SW 1271 (cell line): ENCODE results near the gene TIGD3.

Source experiments
- DNase-seq, 2 experiments: peaks; one replicate each; lab custom pipeline; 2025; lab: John Stamatoyannopoulos, UW

The TIGD3 gene

DNA sequence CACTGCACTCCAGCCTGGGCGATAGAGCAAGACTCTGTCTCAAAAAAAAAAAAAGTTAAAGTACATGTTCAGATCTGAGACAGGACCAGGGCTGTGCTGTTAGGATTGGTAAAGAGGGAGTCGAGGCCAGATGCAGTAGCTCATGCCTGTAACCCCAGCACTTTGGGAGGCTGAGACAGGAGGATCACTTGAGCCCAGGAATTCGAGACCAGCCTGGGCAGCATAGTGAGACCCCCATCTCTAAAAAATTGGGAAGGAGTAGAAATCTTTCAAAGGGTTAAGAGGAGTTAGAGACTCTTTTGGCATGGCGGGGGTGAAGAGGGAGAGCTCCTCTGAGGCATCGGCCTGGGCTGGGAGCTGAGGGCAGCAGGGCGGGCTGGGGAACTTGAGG is 16.1 kb downstream of the TIGD3 start:
- DNase-seq = no peak

DNA sequence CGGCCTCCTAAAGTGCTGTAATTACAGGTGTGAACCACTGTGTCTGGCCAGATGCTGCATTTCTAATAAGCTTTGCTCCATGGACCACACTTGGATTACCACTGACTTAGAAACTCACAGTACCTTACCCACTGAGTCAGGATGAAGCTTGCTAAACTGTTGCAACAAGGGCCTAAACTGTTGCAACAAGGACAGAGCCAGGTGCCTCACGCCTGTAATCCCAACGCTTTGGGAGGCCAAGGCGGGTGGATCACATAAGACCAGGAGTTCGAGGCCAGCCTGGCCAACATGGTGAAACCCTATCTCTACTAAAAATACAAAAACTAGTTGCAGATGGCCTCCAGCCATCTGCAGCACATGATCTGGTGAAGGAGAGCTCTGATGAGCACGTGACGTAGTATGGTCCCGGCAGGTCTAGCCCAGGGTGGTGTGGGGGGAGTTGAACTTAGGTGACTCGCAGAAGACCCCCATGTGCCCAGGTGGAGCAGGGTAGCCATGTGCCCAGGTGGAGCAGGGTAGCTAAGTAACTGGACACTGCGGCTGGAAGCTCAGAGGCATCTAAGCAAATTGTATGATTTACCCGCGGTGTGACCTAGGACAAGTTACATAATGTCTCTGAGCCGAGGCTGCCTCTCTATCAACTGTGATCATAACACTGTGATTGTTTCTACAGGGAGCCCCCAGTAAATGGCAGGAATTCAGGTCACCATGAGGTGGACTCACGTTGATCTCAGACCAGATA is 19.5 kb downstream of the TIGD3 start:
- no peak for DNase-seq

DNA sequence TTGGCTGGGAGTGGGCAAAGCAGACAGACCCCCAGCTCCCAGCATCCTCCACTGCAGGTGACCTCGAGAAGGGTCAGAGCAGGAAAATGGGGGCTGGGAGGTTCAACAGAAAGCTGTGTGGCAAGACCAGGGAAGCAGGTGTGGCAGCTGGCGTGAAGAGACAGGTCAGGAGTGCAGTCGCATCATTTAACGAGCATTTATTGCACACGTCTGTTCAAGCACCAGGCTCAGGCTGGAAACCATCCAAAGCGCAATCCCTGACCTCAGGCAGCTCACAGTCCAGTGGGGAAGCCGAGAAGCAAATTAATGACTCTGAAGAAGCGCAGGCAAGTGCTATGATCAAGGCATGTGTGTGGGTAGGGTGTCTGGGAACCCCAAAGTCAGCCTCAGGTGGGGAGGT is 20.5 kb downstream of the TIGD3 start:
- no peak for DNase-seq

DNA sequence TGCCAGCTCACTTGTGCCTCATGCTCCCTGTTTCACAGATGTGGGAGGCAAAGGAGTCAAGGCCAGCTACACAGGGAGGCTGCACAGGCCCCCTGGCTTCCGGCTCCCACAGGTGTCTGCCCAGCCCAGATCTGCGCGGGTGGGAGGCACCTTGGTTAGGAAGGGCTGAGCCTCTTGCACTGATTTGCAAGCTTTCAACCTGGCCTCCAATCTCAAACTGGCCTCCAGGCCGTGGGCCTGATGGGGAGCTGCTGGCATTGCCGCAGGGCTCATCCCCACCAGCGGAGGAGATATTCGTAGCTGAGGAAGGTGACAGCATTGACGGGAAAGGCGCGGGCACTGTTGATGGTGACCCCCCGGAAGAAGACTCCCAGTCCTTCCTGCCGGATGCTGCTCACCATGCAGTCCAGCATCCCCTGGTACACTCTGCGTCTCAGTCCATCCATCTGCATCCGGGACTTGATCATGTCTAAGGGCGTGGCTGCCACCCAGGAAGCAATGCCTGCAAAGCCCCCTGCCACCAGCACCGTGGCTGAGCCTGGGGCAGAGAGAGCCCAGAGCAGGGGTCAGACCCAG is 21.7 kb downstream of the TIGD3 start:
- DNase-seq = no peak

DNA sequence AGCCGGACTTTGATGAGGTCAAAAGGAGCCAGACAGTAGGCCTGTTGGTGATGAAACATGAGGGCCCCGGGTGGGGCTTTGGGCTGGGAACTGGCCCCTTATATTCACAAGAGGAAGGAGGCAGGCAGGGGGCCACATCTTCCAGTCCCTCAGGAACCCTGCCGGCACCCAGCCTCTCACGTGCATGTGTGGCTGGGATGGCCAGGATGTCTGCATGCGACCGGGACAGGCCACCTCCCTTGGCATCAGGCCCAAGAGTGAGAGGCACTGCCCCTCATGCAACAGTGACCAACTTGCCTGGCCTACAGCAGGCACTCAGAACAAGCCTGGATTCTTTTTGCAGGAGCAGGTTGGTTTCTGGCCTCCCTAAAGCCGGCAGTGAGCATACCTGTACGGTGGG is 22.5 kb downstream of the TIGD3 start:
- no peak for DNase-seq

DNA sequence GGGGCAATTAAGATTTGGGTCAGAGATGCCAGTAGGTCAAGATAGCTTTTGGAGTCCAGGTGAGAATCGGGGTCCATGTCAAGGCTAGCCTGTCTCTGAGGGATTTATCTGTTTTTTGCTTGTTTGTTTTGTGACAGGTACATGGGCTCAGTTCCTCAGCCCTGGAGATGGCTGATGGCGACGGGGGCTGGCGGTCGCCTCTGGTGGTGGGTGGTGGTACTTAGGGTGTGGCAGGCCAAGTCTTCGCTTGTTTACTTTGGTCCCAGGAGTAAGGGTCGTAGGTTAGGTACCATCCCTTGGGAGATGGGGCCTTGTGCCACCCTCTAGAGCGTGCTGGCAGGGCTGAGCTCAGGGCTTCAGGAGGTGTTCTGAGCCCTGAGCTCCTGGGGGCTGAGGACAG is 23.2 kb downstream of the TIGD3 start:
- DNase-seq = no peak

DNA sequence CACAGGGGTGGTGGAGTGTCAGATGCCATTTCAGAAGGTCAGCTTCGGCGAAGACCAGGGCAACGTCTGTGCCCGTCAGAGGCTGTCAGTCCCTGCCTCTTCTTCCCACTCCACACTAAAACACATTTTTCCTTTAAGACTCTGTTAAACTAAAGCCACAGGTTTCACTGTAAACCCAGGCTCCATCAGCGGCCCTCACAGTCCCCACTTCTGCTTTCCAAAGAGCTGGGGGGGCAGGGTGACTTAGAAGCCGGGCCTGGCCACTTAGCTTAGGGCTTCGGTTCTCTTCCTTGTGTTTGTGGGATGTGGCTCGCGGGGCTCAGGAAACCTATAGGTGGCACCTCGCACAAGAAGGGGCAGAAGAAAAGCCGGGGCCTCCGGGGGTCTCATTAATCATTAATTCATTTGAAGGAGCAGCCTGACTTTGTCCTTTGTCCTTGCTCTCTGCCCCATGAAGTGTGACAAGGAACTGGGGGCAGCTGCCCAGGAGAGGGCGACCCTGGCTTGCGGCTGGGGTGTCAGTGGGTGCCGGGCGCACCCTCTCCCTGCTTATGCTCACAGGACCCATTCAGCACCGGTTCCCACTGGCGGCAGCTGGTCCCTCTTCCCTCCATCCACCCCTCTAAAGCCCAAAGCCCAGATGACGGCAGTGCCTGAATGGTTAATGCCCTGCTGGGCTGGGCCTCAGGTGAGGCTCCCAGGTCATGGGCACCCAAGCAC is 23.8 kb downstream of the TIGD3 start:
- no peak for DNase-seq

DNA sequence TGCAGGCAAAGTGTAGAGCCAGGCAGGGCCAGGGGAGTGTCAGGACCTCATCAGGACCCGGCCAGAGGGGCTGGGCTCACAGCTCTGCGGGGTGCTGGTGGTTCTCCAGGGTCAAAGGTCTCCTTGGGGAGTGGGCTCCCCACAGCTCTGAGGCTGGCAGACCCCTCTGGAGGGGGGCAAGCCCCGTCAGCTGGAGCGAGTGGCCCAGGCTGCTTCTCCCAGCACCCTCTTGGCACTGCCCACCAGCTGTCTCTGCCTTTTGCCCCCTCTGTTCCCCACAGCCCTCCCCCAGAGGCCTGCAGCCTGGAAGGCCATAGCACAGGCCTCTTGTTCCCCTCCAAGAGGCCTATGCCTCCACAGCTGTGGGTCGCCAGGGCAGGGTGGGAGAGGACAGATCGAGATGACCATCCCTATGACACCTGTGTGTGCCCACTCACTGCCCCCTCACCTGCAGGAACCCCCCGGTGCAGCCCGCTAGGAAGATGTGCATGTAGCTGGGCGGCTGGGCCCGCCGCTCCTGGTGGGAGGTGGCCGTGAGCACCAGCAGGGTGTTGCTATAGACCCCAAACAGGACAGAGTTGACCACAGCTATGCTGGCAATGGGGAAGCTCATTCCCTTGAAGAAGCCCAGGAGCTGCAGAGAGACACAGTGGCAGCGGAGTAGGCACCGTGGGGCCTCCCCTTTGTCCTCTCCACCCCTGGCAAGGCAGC is 24.5 kb downstream of the TIGD3 start:
- DNase-seq = no peak

DNA sequence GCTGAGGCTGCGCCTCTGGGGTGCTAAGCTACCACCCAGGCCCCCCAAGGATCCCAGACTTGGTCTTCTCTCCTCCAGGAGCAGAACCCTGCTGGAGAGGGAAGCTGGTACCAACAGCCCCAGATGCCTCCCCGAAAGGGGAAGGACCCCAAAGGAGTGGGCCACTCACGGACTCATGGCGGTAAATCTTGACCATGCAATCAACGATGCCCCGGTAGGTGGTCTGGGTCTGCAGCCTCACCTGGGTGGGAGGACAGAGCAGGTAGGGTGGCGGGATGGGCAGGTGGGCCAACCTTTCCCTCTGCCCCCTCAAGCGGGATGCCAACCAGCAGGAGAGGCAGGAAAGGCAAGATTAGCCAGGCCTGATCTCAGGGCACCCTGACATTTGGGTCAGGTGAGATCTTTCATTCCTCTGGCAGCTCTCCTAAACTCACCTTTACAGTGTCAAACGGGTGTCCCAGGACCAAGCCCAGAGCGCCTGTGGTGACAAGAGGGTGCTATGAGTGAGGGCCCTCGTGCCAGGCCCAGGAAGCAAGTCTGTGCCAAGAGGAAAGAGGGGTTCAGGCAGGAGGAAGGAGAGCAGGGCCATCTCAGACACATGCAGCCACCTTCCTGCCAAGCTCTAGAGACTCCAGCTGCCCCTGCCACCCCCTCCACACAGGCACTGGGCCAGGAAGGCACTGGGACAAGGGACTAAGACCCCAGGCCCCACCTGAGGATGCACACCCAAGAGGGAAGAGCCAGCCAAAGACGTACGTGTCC is 25.3 kb downstream of the TIGD3 start:
- no peak for DNase-seq

DNA sequence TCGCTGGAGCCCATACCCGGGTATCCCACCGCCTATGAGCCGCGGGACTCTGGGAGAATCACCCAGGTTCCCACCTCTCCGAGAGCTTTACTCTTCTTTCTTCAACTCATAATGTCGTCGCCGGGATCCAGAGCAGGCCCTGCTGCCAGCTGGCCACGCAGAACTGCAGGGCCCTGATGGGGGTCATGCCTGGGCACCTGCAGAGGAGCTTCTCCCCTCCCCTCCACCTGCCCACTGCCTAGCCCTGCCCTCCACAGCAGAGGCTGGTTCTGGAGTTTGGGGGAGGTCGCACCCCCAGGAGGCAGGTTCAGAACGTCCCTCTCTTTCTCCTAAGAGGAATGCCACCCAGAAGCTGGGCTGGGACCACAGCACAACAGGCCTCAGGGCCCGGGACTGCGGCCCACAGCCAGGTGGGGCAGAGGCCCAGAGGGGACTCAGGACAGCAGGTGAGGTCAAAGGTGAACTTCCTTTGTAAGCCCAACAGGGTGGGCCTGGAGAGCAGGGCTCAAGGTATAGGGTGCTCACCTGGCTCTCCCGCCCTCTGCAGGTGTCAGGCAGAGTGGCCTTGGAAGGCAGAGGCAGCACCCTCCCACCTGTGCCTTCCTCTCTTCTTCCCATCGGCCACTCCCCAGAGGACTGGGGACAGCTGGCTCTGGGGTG is 26.0 kb downstream of the TIGD3 start:
- DNase-seq = no peak

DNA sequence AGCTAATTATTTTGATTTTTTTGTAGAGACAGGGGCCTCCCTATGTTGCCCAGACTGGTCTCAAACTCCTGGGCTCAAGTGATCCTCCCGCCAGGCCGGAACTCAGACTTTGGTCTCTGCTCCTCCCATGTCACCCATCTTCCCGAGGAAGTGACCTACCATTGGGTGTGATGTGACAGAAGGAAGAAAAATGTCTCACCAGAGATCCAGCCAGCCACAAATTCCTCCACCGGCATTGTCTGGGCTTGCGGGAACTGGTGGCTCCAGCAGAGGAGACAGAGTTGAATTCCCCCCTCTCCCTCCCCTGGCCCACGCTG is 27.1 kb downstream of the TIGD3 start:
- peak; percentile 30 to 88 for DNase-seq

DNA sequence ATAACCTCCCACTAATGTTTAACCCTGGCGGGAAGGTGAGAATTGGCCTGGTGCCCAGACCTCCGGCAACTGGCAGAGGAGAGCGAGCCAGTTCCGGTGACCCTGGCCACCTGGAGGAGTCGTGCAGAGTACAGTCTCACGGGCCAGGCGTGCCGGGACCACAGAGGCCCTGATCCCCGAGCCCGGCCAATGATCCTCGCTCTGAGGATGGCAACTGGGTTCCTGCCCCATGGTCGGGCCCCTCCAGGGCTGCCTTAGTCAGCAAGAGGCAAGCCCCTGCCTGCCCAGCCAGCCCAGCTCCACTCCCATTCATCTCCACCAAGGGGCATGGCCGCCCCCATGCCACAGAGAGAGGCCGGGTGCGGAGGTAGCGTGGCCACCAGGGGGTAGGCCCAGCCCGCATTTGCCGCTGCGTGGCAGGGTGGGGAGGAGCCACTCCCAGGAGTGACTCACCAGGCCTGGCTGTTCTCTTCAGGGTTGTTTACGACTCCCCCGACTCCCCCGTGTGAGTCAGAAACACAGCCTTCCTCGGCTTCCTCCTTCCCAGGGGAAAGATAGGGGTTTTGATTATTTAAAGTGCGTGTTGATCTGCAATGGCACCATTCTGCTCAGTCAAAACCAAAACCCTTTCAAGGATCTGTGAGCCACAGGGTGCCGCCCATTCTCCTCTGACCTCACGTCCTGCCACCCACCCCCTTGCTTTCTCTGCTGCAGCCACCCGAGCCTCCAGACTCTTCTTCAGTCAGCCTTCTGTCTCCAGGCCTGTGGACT is 27.7 kb downstream of the TIGD3 start, which contains the start of gene SLC25A45:
TSS of gene SLC25A45 (minus strand) at position 614 of the 771 bp plus-strand sequence. CDS start 695 bp downstream, outside the sequence.
- DNase-seq = peak; percentile 93 to 98

DNA sequence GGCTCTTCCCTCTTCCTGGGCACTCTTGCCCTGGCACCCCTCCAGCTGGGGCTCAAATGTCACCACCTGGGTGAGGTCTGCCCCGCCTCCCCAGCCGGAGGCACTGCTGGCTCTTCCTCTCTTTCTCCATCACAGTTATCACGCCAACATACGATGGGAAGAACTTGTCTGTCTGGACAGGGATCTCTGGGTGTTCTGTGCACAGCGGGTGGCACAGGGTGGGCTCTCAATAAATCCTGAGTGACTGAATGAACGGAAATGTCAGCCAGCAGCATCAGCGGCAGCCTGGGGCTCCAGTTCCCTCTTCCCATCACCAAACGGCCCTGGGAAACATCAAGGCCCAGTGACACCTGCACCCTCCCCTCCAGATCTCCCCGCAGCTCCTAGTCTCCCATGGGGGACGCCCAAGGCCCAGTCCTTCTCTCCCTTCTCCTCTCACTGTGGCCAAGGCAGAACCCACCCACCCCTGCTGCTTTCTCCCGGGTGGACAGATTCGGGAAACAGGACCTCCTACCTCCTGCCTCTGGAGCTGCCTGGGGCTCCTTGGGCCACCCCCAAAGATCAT is 28.3 kb downstream of the TIGD3 start:
- no peak for DNase-seq

DNA sequence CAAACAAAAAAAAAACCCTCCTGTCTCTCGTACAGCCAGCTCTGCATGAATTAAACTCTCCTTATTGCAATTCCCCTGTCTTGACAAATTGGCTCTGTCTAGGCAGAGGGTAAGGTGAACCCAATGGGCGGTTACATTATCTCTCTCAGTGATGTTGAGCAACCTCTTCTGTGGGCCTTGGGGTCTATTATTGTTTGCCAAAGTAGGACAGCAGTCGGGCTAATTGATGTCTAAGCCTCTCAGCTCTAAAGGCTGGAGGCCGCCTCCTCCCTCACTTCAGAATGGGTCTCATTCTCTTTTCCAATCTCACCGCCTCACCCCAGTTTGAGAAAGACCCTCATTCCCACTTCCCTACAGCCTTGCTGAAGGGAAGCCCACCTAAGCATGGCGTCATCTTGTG is 29.2 kb downstream of the TIGD3 start:
- no peak for DNase-seq

DNA sequence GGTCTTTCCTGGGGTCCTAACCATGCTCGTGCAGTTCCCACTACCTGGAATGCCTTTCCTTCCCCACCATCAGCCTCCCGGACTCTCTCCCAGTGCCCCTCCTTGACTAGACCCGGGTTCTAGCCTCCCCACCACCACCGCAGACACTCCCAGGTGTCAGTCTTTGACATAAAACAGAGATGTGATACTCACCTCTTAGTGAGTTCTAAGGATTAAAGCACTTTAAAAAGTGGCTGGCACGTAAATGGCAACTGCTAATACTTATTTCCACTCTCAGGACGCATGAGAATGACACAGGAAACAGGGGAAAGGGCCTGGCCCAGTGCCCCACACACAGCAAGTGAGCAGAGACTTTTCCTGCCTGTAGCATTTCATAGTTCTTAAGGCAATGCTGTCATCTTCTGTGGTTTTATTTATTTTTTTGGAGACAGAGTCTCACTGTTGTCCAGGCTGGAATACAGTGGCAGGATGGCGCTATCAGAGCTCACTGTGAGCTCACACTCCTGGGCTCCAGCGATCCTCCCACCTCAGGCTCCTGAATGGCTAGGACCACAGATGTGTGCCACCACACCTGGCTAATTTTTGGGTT is 29.8 kb downstream of the TIGD3 start:
- no peak for DNase-seq

DNA sequence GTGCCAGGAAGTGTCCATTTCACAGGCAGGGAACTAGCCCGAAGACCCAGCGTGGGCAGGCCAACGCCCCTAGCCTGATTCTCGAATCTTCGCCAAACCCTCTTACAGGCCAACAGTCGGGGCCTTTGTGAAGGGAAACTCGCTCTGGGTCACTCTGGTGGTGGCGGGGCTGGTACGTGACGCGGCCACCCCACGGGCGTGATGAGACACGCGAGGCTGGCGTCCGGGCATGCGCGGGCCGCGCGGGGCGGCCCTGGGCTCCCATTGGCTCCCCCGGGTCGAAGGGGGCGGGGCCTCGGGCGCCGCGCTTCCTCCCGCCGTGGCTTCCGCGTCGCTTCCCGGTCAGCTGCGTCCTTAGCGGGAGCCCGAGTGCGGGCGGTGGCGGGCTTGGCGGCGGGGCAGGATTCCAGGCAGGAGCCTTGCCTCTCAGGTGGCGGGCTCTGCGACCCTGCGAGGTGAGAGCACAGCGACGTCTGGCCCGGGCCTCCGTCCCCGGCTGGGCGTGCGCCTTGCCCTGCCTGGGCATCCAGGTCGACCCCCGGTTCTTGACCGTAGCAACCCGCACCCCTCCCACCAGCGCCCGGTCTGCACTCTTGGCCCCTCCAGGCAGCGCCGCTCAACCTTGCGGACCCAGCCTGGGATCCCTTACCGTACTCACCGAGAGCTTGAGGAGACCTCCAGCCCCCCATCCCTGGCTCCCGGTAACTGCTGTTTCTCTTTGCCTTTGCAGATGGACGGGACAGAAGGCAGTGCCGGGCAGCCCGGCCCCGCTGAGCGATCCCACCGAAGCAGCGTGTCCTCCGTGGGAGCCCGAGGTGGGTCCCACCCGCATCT is 32.0 kb downstream of the TIGD3 start, which contains the start of gene FRMD8:
TSS of gene FRMD8 (plus strand) at position 331 of the 834 bp plus-strand sequence. CDS start at position 731, 400 bp downstream.
- DNase-seq = peak; percentile 46 to 67

DNA sequence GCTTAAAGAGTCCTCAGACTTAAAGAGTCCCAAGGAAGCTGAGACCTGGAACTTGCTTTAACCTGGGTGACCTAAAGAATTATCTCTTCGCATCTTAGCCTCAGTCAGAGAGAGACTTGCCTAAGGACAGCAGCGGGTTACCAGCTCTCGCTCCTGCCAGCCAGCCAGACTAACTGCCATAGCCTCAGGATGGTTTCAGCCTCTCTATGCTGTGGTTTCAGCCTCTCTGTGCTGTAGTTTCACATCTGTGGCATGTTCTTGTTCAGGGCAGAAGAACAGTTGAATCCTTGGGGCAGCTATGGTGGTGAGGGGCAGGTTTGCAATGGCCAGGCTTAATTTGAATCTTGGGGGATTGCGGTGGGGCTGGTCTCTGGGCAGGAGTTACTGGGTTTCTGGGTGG is 34.2 kb downstream of the TIGD3 start:
- no peak for DNase-seq

DNA sequence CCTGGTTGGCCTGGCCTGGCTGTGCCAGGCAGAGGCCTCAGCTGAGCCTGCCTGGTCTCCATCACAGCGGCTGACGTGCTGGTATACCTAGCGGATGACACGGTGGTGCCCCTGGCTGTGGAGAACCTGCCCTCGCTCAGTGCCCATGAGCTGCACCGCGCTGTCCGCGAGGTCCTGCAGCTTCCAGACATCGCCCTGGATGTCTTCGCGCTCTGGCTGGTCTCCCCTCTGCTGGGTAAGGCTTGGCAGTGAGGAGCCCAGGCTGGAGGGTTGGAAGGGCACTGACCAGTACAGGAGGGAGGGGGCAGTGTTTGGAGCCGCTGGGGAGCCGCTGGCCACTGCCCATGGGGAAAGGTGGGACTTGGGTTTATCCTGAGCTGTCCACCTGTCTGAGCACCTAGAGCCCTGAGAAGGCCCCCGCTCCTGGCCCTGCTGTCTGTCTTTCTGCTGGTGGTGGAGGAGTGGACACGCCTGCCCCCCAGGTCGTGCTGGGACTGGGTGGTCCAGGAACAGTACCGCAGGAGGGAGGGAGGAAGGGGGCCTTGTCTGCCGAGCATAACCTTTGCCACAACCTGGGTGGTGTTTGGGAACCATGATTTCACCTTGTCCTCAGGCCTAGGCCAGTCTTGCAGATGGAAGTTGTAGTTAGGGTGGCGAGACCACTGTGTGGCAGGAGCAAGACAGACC is 34.9 kb downstream of the TIGD3 start:
- no peak for DNase-seq
